VCaP (cell line): ENCODE data around the gene ABCC8.

Experiments
- H3K27ac ChIP-seq: fragments of 450-650 bp; 2 replicates; pipeline ENCODE4 v1.5.1; 2017
- CTCF ChIP-seq: fragments of 450-650 bp; conservative IDR thresholded peaks from 2 replicates; pipeline ENCODE4 v1.5.1; 2017; ENCODE audit warnings: mild to moderate bottlenecking, moderate library complexity

The ABCC8 gene

GRCh38 chr11:17416492-17416891 lies 60.2 kb downstream of the ABCC8 start:
- TF ChIP-seq CTCF, result no peak
- H3K27ac ChIP-seq, result no peak overlapping the region

- no peak overlapping the region; the same call in 1 of the 2 replicates for H3K27ac ChIP-seq
- no peak for TF ChIP-seq CTCF
Measured at GRCh38 chr11:17415523-17416104, 61.0 kb downstream of the ABCC8 start.

- H3K27ac ChIP-seq, result peak overlapping the region; percentile 92; the same call in 1 of the 2 replicates
Measured at GRCh38 chr11:17414992-17415391, 61.7 kb downstream of the ABCC8 start.

GRCh38 chr11:17414317-17414737 lies 62.3 kb downstream of the ABCC8 start:
- H3K27ac ChIP-seq, result peak overlapping the region; percentile 92
- no peak for TF ChIP-seq CTCF

More at GRCh38 chr11:17414992-17415391, 61.7 kb downstream of the ABCC8 start:
- TF ChIP-seq CTCF, result no peak

GRCh38 chr11:17413414-17414316 lies 63.0 kb downstream of the ABCC8 start:
- TF ChIP-seq CTCF, result no peak
- peak overlapping the region; percentile 92 for H3K27ac ChIP-seq

GRCh38 chr11:17412488-17413180 lies 64.0 kb downstream of the ABCC8 start:
- no peak for TF ChIP-seq CTCF
- peak overlapping the region; percentile 92 for H3K27ac ChIP-seq

GRCh38 chr11:17411418-17411817 lies 65.2 kb downstream of the ABCC8 start:
- H3K27ac ChIP-seq, result peak overlapping the region; percentile 92
- no peak for TF ChIP-seq CTCF
